LNCaP clone FGC (cell line): ENCODE data around the gene NFXL1.

Experiments
- DNase-seq: peaks from one replicate; pipeline ENCODE4 v3.0.0-alpha.2; 2011; ENCODE audit warnings: low read depth
- H3K4me3 ChIP-seq: 2 replicates; pipeline ENCODE4 v1.5.1; 2011; ENCODE audit warnings: mild to moderate bottlenecking, low read depth, low read length, control low read depth
- TF ChIP-seq, protein P1 (sequence below): IDR thresholded peaks from 2 replicates; pipeline ENCODE4 v1.5.1; 2012; ENCODE audit warnings: mild to moderate bottlenecking; ENCODE audit not compliant: control insufficient read depth, insufficient read depth; ENCODE audit errors: extremely low read depth

The NFXL1 gene

DNA sequence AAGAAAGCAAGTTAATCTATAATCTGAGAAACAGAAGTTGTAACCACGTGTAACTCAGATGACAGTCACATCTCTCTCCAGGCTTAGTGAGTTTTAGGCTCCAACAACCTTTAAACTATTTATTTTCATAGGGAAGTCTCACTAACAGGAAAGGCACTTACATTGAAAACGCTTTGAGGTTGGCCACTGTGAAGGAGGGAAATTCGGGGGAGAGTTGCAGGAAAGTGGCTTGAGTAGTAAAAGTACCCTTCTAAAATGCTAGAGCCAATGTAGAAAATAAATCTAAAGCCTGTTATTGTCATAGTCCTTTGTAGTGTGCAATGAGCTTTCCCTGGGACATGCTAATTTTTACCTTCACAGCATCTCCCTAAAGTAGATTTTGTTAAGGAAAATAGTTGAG is 995 bp upstream of the NFXL1 start:
- DNase-seq = no peak
- TF ChIP-seq, protein P1, sequence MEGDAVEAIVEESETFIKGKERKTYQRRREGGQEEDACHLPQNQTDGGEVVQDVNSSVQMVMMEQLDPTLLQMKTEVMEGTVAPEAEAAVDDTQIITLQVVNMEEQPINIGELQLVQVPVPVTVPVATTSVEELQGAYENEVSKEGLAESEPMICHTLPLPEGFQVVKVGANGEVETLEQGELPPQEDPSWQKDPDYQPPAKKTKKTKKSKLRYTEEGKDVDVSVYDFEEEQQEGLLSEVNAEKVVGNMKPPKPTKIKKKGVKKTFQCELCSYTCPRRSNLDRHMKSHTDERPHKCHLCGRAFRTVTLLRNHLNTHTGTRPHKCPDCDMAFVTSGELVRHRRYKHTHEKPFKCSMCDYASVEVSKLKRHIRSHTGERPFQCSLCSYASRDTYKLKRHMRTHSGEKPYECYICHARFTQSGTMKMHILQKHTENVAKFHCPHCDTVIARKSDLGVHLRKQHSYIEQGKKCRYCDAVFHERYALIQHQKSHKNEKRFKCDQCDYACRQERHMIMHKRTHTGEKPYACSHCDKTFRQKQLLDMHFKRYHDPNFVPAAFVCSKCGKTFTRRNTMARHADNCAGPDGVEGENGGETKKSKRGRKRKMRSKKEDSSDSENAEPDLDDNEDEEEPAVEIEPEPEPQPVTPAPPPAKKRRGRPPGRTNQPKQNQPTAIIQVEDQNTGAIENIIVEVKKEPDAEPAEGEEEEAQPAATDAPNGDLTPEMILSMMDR = no peak
- no peak overlapping the region for H3K4me3 ChIP-seq

DNA sequence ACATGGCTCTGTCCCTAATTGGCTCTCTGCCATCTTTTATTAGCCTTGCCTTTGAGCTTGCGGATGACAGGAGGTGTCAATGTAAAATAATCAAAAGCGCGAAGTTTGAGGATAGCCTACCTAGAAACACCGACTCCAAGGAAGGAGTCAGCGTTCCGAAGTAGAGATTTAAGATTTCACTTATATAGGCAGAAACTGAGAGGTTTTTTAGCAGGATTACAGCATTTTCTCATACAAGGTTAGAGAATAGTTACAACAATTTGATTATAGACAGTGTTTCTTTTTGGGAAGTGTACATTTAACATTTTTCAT is 499 bp upstream of the NFXL1 start:
- no peak for DNase-seq
- TF ChIP-seq, protein P1 = no peak
- H3K4me3 ChIP-seq = peak overlapping the region; percentile 84

DNA sequence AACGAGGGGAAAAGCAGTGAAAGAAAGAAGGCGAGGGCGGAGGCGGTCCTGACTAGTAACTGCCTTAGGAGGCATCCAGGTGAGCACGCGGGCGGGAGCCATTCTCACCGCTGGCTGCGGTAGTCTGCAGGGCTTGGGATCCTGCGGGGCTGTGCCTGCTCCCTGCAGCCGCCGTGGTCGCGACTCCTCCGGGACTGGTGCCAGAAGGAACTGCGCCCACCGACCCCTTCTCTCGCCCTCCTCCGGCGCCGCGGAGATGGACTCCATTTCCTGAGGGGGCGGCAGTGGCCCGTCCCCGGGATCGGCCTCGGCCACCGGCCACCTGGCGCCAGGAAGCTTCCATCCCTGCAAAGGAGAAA is 543 bp downstream of the NFXL1 start:
- H3K4me3 ChIP-seq = peak overlapping the region; percentile 84
- TF ChIP-seq, protein P1 = no peak
- no peak for DNase-seq

DNA sequence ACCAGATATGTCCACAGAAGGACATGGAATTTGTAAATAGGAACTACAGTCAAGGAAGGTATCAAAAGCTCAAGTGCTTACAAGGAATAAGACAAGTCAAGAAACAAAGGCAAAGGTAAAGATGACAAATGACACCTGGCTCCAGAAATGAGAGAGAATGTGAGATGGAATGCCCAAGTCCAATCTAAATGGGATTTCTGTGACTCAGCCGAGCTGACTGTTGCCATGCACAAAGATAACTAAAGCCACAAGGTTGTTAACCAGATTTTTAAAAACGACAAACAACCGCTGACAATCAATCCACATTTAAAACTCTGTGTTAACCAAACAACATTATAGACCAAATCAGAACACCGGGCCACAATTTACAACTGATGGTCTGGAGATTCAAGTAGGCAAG is 1.1 kb downstream of the NFXL1 start:
- H3K4me3 ChIP-seq = peak overlapping the region; percentile 84
- TF ChIP-seq, protein P1 = no peak
- no peak for DNase-seq

DNA sequence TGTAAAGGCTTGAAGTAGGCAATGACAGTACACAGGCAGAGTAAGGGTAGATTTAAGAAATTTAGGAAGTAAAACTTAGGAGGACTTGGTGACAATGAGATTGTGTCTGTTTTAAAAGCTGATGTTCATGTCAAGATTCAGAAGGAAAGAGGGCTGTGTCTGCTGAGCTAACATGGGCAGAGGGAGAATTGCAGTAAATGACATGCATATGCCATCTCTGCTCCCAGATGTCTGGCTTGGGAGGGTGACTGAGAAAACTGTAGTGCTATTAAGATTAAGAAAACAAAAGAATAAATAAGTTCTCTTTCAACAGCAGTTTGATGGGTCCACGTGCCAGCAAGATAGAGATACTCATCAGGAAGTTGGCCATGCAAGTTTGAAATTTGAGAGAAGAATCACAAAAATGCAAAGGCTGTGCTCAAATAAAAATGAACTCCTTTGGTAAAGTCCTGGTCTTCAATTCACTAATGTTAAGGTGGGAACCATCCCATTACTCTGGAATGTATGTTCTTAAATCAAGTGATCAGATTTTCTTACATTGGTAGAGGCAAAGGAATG is 7.2 kb downstream of the NFXL1 start:
- TF ChIP-seq, protein P1 = no peak
- H3K4me3 ChIP-seq = no peak overlapping the region
- DNase-seq = no peak

DNA sequence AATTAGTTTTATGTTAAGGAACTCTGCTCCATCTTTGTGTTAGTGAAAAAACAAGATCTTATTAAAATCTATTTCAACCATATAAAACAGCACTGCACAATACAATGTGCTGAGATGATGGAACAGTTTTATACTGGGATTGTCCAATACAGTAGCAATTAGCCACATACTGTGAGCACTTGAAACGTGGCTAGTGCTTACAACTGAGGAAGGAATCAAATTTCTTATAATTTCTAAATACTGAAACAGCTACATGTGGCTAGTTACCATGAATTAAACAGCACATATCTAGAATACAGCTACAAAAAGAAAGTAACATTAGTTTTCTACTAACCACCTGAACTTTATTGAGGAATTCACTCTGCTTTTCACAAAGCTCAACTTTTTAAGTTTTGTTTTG is 14.7 kb downstream of the NFXL1 start:
- H3K4me3 ChIP-seq = no peak overlapping the region
- TF ChIP-seq, protein P1 = no peak
- DNase-seq = no peak

DNA sequence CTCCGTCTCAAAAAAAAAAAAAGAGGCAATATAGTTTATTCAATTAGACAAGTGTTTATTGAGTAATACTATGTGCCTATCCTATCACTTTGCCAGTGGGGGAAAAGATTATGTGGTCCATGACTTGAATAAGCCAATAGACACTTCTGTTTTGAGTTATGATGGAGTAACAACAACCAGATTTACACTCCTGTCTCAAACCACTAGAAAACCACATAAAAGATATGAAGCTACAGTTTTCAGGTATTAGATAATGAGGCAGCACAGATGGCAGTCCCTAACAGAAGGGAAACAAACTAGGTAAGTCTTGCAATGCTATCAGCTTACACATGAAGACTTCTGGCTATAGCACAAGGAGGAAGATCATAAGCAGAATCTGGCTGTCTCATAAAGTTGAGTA is 22.5 kb downstream of the NFXL1 start:
- DNase-seq = no peak
- no peak overlapping the region for H3K4me3 ChIP-seq
- TF ChIP-seq, protein P1 = no peak
